Measurements from ENCODE around the gene ALK.

DNA sequence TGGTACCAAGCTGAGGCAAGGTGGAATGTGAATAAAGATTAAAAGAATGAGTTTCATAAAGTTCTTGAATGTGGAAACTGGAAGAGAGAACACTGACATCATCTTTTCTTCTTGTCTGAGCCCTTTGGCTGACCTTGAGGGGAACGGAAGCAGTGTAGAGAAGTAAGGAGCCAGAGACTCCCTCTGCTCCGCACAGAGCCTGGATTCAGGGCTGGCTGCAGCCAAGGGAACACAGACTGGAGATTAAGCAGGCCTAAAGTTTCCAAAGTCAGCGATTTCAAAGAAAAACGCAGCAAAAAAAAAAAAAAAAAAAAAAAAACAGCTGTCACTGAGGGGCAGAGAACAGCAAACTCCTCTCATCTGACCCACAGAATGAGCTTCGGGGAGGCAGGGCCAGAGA is 19.3 kb upstream of the ALK start:
- TF ChIP-seq, protein P1, sequence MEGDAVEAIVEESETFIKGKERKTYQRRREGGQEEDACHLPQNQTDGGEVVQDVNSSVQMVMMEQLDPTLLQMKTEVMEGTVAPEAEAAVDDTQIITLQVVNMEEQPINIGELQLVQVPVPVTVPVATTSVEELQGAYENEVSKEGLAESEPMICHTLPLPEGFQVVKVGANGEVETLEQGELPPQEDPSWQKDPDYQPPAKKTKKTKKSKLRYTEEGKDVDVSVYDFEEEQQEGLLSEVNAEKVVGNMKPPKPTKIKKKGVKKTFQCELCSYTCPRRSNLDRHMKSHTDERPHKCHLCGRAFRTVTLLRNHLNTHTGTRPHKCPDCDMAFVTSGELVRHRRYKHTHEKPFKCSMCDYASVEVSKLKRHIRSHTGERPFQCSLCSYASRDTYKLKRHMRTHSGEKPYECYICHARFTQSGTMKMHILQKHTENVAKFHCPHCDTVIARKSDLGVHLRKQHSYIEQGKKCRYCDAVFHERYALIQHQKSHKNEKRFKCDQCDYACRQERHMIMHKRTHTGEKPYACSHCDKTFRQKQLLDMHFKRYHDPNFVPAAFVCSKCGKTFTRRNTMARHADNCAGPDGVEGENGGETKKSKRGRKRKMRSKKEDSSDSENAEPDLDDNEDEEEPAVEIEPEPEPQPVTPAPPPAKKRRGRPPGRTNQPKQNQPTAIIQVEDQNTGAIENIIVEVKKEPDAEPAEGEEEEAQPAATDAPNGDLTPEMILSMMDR (IDR thresholded peaks at IDR 0.05; ENCODE audit: borderline replicate concordance, extremely low read depth, low read length, poor library complexity, severe bottlenecking), result no peak
- TF ChIP-seq EZH2 (IDR thresholded peaks at IDR 0.05; ENCODE audit: borderline replicate concordance, low read depth, low read length, severe bottlenecking), result no peak

Measured in DND-41 (cell line).